ENCODE data around the gene TAGAP.

TAGAP gene

DNA sequence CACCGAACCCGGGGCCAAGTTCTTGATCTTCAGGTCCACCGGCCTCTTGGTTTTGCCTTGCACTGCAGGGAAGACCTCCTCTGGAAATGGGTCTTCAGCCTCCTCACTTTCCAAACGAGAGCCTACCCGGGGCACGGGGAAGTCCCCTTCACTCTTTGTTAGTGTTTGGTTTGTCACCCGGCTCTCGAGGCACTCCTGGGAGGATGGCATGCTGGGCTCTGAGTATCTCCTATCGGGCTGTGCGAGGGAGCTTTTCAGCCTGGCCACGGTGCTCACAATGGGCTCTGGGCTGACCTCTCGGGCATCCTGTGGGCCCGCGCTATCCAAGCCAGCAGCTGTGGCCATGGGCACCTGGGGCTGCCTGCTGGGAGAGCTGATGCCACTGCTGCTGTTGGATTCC is 8.1 kb downstream of the TAGAP start:
- no peak overlapping the region for H3K14ac ChIP-seq (ENCODE audit: low read length in 2 of 2)
- H2AK5ac ChIP-seq (ENCODE audit: low read length, severe bottlenecking): no peak overlapping the region
- H2BK5ac ChIP-seq (ENCODE audit: low read depth, low read length, poor library complexity, severe bottlenecking): no peak overlapping the region
- no peak overlapping the region for H3K4me3 ChIP-seq (ENCODE audit: insufficient read depth in 1 of 2, low read depth in 1 of 2, low read length in 2 of 2)
- H2AFZ ChIP-seq (ENCODE audit: low read depth, low read length): no peak overlapping the region
- H2BK15ac ChIP-seq (ENCODE audit: low read depth, poor library complexity, severe bottlenecking): no peak overlapping the region
- no peaks in the 10 kb centered on the region for H3K79me1 ChIP-seq (replicated peaks; ENCODE audit: low read length, poor library complexity, severe bottlenecking)
- no peak overlapping the region for H2BK12ac ChIP-seq (ENCODE audit: low read length in 2 of 2)
- no peak overlapping the region for H3K4me2 ChIP-seq (ENCODE audit: low read length, poor library complexity, severe bottlenecking)
- H3K9me3 ChIP-seq (ENCODE audit: control insufficient read depth, low read length): no peaks in the 10 kb centered on the region
- no peak overlapping the region for H3K27ac ChIP-seq (ENCODE audit: low read length, poor library complexity, severe bottlenecking)
- H4K8ac ChIP-seq (ENCODE audit: low read length): no peak overlapping the region
- no peak overlapping the region for H3K9ac ChIP-seq (ENCODE audit: low read length)
- WGBS: 92% methylated on average over 14 of the region's 14 CpGs
- H3K4me1 ChIP-seq (ENCODE audit: control insufficient read depth, insufficient read depth, low read depth, low read length): no peaks in the 10 kb centered on the region
- no peaks in the 10 kb centered on the region for H3K36me3 ChIP-seq (ENCODE audit: control insufficient read depth in 1 of 2, insufficient read depth in 2 of 2, low read depth in 1 of 2, low read length in 2 of 2)
- H3K4ac ChIP-seq (ENCODE audit: low read depth in 1 of 2, low read length in 2 of 2): no peak overlapping the region
- H3K18ac ChIP-seq (ENCODE audit: low read depth in 1 of 2, low read length in 2 of 2): no peak overlapping the region
- no peak overlapping the region for H2BK120ac ChIP-seq (ENCODE audit: low read depth, low read length)
- no peak overlapping the region for H3K23ac ChIP-seq (ENCODE audit: low read length in 2 of 2)
- H3K27me3 ChIP-seq (ENCODE audit: control insufficient read depth in 1 of 2, insufficient read depth in 1 of 2, low read length in 2 of 2): peaks cover 0 to 6% of the 10 kb centered on the region in 2 experiments
- DNase-seq: no peak
- no peak overlapping the region for H4K91ac ChIP-seq (ENCODE audit: low read length)

DNA sequence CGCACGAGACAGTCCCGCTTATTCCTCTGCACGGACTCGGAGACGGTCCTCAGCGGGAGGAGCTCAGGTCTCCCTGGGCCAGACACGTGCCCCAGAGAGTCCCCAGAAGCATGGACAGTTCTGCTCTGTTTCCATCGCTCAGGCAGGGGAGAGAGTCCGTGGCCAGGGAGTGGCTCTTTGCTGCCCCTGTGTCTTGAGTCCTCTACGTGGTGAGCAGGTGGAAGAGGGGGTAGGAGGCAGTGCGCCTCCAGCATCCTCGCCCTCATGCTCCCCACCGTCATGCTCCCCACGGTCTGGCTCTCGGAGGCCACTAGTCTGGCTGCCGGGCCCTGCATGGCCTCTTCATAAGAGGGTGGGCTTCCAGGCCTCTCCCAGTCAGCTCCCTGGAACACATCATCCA is 8.9 kb downstream of the TAGAP start:
- H2BK12ac ChIP-seq (ENCODE audit: low read length in 2 of 2): peak overlapping the region in 1 of 2 experiments; percentile 34
- no peak overlapping the region for H2AK5ac ChIP-seq (ENCODE audit: low read length, severe bottlenecking)
- H2AFZ ChIP-seq (ENCODE audit: low read depth, low read length): no peak overlapping the region
- no peak overlapping the region for H3K4ac ChIP-seq (ENCODE audit: low read depth in 1 of 2, low read length in 2 of 2)
- H3K79me1 ChIP-seq (replicated peaks; ENCODE audit: low read length, poor library complexity, severe bottlenecking): no peaks in the 10 kb centered on the region
- H3K27me3 ChIP-seq (ENCODE audit: control insufficient read depth in 1 of 2, insufficient read depth in 1 of 2, low read length in 2 of 2): peaks cover 0 to 2% of the 10 kb centered on the region in 2 experiments
- no peaks in the 10 kb centered on the region for H3K36me3 ChIP-seq (ENCODE audit: control insufficient read depth in 1 of 2, insufficient read depth in 2 of 2, low read depth in 1 of 2, low read length in 2 of 2)
- H3K9me3 ChIP-seq (ENCODE audit: control insufficient read depth, low read length): no peaks in the 10 kb centered on the region
- no peak overlapping the region for H2BK120ac ChIP-seq (ENCODE audit: low read depth, low read length)
- no peak overlapping the region for H2BK15ac ChIP-seq (ENCODE audit: low read depth, poor library complexity, severe bottlenecking)
- H3K14ac ChIP-seq (ENCODE audit: low read length in 2 of 2): no peak overlapping the region
- no peak overlapping the region for H4K8ac ChIP-seq (ENCODE audit: low read length)
- no peak overlapping the region for H3K23ac ChIP-seq (ENCODE audit: low read length in 2 of 2)
- H3K9ac ChIP-seq (ENCODE audit: low read length): no peak overlapping the region
- no peak overlapping the region for H3K18ac ChIP-seq (ENCODE audit: low read depth in 1 of 2, low read length in 2 of 2)
- H3K4me3 ChIP-seq (ENCODE audit: insufficient read depth in 1 of 2, low read depth in 1 of 2, low read length in 2 of 2): no peak overlapping the region
- DNase-seq: no peak
- H2BK5ac ChIP-seq (ENCODE audit: low read depth, low read length, poor library complexity, severe bottlenecking): no peak overlapping the region
- H4K91ac ChIP-seq (ENCODE audit: low read length): no peak overlapping the region
- WGBS: 83% methylated on average over 17 of the region's 17 CpGs
- no peak overlapping the region for H3K4me2 ChIP-seq (ENCODE audit: low read length, poor library complexity, severe bottlenecking)
- H3K4me1 ChIP-seq (ENCODE audit: control insufficient read depth, insufficient read depth, low read depth, low read length): no peaks in the 10 kb centered on the region
- no peak overlapping the region for H3K27ac ChIP-seq (ENCODE audit: low read length, poor library complexity, severe bottlenecking)

DNA sequence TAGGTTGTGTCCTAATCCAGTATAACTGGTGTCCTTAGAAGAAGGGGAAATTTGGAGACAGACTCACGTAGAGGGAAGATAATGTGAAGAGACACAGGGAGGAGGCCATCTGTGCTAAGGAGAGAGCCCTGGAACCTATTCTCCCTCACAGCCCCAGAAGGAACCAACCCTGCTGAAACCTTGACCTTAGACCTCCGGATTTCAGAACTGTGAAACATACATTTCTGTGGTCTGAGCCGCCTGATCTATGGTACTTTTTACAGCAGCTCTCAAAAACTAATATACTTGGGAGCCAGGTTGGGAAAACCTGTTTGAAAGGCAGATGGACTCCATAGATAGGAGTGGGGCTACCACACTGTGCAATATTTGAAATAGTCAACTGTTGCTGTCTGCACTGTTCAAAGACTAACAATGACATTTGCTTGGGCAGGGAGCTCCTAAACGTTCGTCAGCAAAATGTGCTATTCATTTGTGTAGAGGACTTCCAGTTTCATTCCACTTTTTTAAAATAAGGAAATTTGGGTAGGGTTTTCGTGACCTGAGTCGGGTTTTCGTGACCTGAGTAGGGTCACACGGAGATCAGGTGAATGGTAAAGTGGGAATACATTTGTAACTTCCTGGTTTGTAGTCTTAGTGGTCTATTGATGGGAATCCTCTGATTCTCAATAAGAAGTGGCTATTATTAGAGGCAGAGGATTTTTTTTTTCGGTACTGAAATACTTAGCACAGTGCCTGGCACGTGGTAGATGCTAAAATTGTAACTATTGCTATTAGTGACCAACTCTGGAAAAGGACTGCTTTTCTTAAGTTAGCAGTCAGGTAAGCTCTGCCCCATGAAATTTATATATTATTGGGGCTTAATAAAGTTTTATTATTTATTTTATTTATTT is 11.4 kb downstream of the TAGAP start:
- H3K23ac ChIP-seq (ENCODE audit: low read length in 2 of 2): no peak overlapping the region
- H3K27me3 ChIP-seq (ENCODE audit: control insufficient read depth in 1 of 2, insufficient read depth in 1 of 2, low read length in 2 of 2): no peaks in the 10 kb centered on the region
- no peak overlapping the region for H3K27ac ChIP-seq (ENCODE audit: low read length, poor library complexity, severe bottlenecking)
- no peaks in the 10 kb centered on the region for H3K9me3 ChIP-seq (ENCODE audit: control insufficient read depth, low read length)
- no peak overlapping the region for H2BK12ac ChIP-seq (ENCODE audit: low read length in 2 of 2)
- no peak overlapping the region for H2BK120ac ChIP-seq (ENCODE audit: low read depth, low read length)
- 86% methylated on average over 11 of the region's 11 CpGs for WGBS
- no peaks in the 10 kb centered on the region for H3K4me1 ChIP-seq (ENCODE audit: control insufficient read depth, insufficient read depth, low read depth, low read length)
- H3K14ac ChIP-seq (ENCODE audit: low read length in 2 of 2): no peak overlapping the region
- H2BK5ac ChIP-seq (ENCODE audit: low read depth, low read length, poor library complexity, severe bottlenecking): no peak overlapping the region
- H3K4me2 ChIP-seq (ENCODE audit: low read length, poor library complexity, severe bottlenecking): no peak overlapping the region
- H4K8ac ChIP-seq (ENCODE audit: low read length): no peak overlapping the region
- no peak overlapping the region for H2AFZ ChIP-seq (ENCODE audit: low read depth, low read length)
- H2BK15ac ChIP-seq (ENCODE audit: low read depth, poor library complexity, severe bottlenecking): no peak overlapping the region
- no peak overlapping the region for H4K91ac ChIP-seq (ENCODE audit: low read length)
- no peak overlapping the region for H3K9ac ChIP-seq (ENCODE audit: low read length)
- H2AK5ac ChIP-seq (ENCODE audit: low read length, severe bottlenecking): no peak overlapping the region
- H3K18ac ChIP-seq (ENCODE audit: low read depth in 1 of 2, low read length in 2 of 2): no peak overlapping the region
- no peaks in the 10 kb centered on the region for H3K79me1 ChIP-seq (replicated peaks; ENCODE audit: low read length, poor library complexity, severe bottlenecking)
- H3K36me3 ChIP-seq (ENCODE audit: control insufficient read depth in 1 of 2, insufficient read depth in 2 of 2, low read depth in 1 of 2, low read length in 2 of 2): no peaks in the 10 kb centered on the region
- no peak overlapping the region for H3K4ac ChIP-seq (ENCODE audit: low read depth in 1 of 2, low read length in 2 of 2)
- H3K4me3 ChIP-seq (ENCODE audit: insufficient read depth in 1 of 2, low read depth in 1 of 2, low read length in 2 of 2): no peak overlapping the region
- no peak for DNase-seq

DNA sequence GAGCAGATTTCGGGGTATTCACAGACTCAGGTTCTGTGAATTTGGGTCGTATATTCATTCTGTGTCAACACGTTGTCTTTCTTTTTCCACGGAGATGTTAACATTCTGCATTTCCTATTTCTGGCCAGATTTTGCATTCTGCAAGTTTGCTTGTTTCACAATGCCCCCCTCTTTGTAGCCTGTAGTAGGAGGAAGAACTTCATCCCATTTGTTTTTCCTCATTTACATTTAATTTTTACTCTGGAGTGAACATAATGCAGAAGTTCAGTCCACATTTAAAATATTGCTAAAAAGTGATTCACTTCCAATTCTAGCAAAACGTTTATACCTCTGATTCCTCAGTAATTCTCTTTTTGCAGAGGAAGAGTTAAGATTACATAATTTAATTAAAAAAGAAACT is 12.9 kb downstream of the TAGAP start:
- H3K4me2 ChIP-seq (ENCODE audit: low read length, poor library complexity, severe bottlenecking): no peak overlapping the region
- H3K4me1 ChIP-seq (ENCODE audit: control insufficient read depth, insufficient read depth, low read depth, low read length): no peaks in the 10 kb centered on the region
- H2AFZ ChIP-seq (ENCODE audit: low read depth, low read length): no peak overlapping the region
- H2BK12ac ChIP-seq (ENCODE audit: low read length in 2 of 2): no peak overlapping the region
- H2BK120ac ChIP-seq (ENCODE audit: low read depth, low read length): no peak overlapping the region
- H2BK5ac ChIP-seq (ENCODE audit: low read depth, low read length, poor library complexity, severe bottlenecking): no peak overlapping the region
- no peak for DNase-seq
- H3K79me1 ChIP-seq (replicated peaks; ENCODE audit: low read length, poor library complexity, severe bottlenecking): no peaks in the 10 kb centered on the region
- no peak overlapping the region for H4K91ac ChIP-seq (ENCODE audit: low read length)
- WGBS: 89% methylated on average over 4 of the region's 5 CpGs
- H3K4ac ChIP-seq (ENCODE audit: low read depth in 1 of 2, low read length in 2 of 2): no peak overlapping the region
- H3K23ac ChIP-seq (ENCODE audit: low read length in 2 of 2): no peak overlapping the region
- no peak overlapping the region for H2AK5ac ChIP-seq (ENCODE audit: low read length, severe bottlenecking)
- H3K36me3 ChIP-seq (ENCODE audit: control insufficient read depth in 1 of 2, insufficient read depth in 2 of 2, low read depth in 1 of 2, low read length in 2 of 2): no peaks in the 10 kb centered on the region
- no peak overlapping the region for H3K4me3 ChIP-seq (ENCODE audit: insufficient read depth in 1 of 2, low read depth in 1 of 2, low read length in 2 of 2)
- H3K27ac ChIP-seq (ENCODE audit: low read length, poor library complexity, severe bottlenecking): no peak overlapping the region
- no peak overlapping the region for H4K8ac ChIP-seq (ENCODE audit: low read length)
- H3K9ac ChIP-seq (ENCODE audit: low read length): no peak overlapping the region
- H3K9me3 ChIP-seq (ENCODE audit: control insufficient read depth, low read length): no peaks in the 10 kb centered on the region
- H3K27me3 ChIP-seq (ENCODE audit: control insufficient read depth in 1 of 2, insufficient read depth in 1 of 2, low read length in 2 of 2): no peaks in the 10 kb centered on the region
- H3K14ac ChIP-seq (ENCODE audit: low read length in 2 of 2): no peak overlapping the region
- no peak overlapping the region for H2BK15ac ChIP-seq (ENCODE audit: low read depth, poor library complexity, severe bottlenecking)
- no peak overlapping the region for H3K18ac ChIP-seq (ENCODE audit: low read depth in 1 of 2, low read length in 2 of 2)

All from mesenchymal stem cell (in vitro differentiated cells and primary cell).